Thyroid gland (tissue), 4 donors: ENCODE data around the gene CLIC3.

Source experiments
- CTCF ChIP-seq, 6 experiments: fragments of 200-600 bp in 3 of 6; fragments of 450-650 bp in 3 of 6; sonication (generic) in 3 of 6; IDR thresholded peaks; one replicate each; pipeline ENCODE4 v1.5.1; 2016 to 2019; ENCODE audit warnings: antibody characterized with exemption in 6 of 6, mild to moderate bottlenecking in 2 of 6, inconsistent platforms in 1 of 6, moderate library complexity in 1 of 6
- POLR2A ChIP-seq, 2 donors: fragments of 450-650 bp; IDR thresholded peaks; one replicate each; pipeline ENCODE4 v1.6.1; 2017; ENCODE audit warnings: antibody characterized with exemption in 2 of 2, mild to moderate bottlenecking in 2 of 2, moderate library complexity in 1 of 2

GRCh38 chr9:137001857-137002645, 5.7 kb upstream of the CLIC3 start:
- TF ChIP-seq CTCF (IDR thresholded peaks at IDR 0.05) (no peak), POLR2A (IDR thresholded peaks at IDR 0.05) (no peak)
